HG02798 (cell line): ENCODE measurements around the gene DNAJA3.

Source experiments
- ATAC-seq: cut with Tn5 transposase; IDR thresholded peaks from one replicate; pipeline ENCODE4 v1.9.1; 2021; ENCODE audit warnings: mild to moderate bottlenecking; ENCODE audit not compliant: unreplicated experiment, poor library complexity

The DNAJA3 gene

GRCh38 chr16:4428500-4428899, 2.8 kb downstream of the DNAJA3 start:
- no peak for ATAC-seq

GRCh38 chr16:4431023-4431422, 5.4 kb downstream of the DNAJA3 start:
- no peak for ATAC-seq

GRCh38 chr16:4433228-4433627, 7.6 kb downstream of the DNAJA3 start:
- ATAC-seq: no peak

- ATAC-seq: no peak
Measured at GRCh38 chr16:4433914-4434787, 8.5 kb downstream of the DNAJA3 start.

GRCh38 chr16:4435337-4436067, 9.8 kb downstream of the DNAJA3 start:
- no peak for ATAC-seq

- ATAC-seq: no peak
Measured at GRCh38 chr16:4437366-4437765, 11.7 kb downstream of the DNAJA3 start.

- ATAC-seq: no peak
Measured at GRCh38 chr16:4442371-4442770, 16.7 kb downstream of the DNAJA3 start.

- no peak for ATAC-seq
Measured at GRCh38 chr16:4443271-4443670, 17.6 kb downstream of the DNAJA3 start.

- ATAC-seq: no peak
Measured at GRCh38 chr16:4443986-4444385, 18.3 kb downstream of the DNAJA3 start.

GRCh38 chr16:4450430-4450829, 24.8 kb downstream of the DNAJA3 start:
- ATAC-seq: no peak

- no peak for ATAC-seq
Measured at GRCh38 chr16:4450931-4451519, 25.4 kb downstream of the DNAJA3 start.

GRCh38 chr16:4452674-4453073, 27.0 kb downstream of the DNAJA3 start:
- no peak for ATAC-seq

- no peak for ATAC-seq
Measured at GRCh38 chr16:4454623-4455022, 29.0 kb downstream of the DNAJA3 start.

GRCh38 chr16:4455081-4455480, 29.4 kb downstream of the DNAJA3 start:
- ATAC-seq: no peak

GRCh38 chr16:4455951-4456350, 30.3 kb downstream of the DNAJA3 start:
- ATAC-seq: no peak

GRCh38 chr16:4460936-4461249, 35.2 kb downstream of the DNAJA3 start:
- ATAC-seq: no peak

- no peak for ATAC-seq
Measured at GRCh38 chr16:4461250-4462085, 35.8 kb downstream of the DNAJA3 start.

- no peak for ATAC-seq
Measured at GRCh38 chr16:4463522-4464163, 38.0 kb downstream of the DNAJA3 start.

- no peak for ATAC-seq
Measured at GRCh38 chr16:4465977-4466779, 40.5 kb downstream of the DNAJA3 start.
